GM18508 (cell line): ENCODE results near the gene OFD1.

Experiments
- ATAC-seq: cut with Tn5 transposase; IDR thresholded peaks from one replicate; pipeline ENCODE4 v1.9.1; 2021; ENCODE audit warnings: moderate number of reproducible peaks; ENCODE audit not compliant: insufficient read depth, unreplicated experiment

OFD1 gene

GRCh38 chrX:13790206-13791131 lies 55.9 kb downstream of the OFD1 start:
- no peak for ATAC-seq

GRCh38 chrX:13791145-13791544 lies 56.6 kb downstream of the OFD1 start:
- no peak for ATAC-seq

DNA sequence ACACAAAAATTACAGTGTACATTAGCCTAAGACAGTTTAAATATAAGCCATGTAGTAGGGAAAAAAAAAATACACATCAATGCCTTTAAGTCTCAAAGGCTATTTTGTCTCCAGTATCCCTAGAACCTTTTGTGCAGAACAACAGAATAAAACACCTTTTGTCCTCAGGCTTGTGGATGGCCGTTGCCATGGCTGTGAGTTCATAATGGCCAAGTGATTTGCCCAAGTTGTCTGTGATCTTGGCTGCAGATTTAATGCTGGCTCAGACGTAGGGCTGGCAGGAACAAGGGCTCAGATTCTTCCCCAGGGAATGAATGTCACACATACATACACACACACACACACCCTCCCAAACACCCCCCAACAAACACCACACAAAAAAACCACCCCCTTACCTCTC lies 57.0 kb downstream of the OFD1 start:
- ATAC-seq: no peak

- ATAC-seq: no peak
Observed at GRCh38 chrX:13793897-13794296, 59.3 kb downstream of the OFD1 start.

- no peak for ATAC-seq
Observed at GRCh38 chrX:13794417-13794816, 59.9 kb downstream of the OFD1 start.

- no peak for ATAC-seq
Observed at GRCh38 chrX:13797512-13797911, 63.0 kb downstream of the OFD1 start.

DNA sequence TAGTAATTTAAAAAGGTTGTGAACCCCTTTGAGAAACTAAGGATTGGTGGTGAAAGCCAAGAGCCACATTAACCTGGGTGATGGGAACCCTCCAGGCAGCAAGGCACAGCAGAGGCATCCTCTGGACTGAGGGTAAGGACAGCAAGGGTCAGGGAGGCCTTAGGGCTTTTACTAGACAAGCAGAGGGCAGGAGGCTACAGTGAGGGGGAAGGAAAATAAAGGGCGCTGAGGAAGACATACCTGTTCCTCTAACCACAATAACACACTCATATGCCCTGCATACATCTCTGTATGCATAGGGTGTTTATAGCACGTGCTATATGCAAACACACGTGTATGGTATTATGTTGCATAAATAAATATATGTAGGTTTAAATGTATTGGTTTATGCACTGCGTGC lies 63.6 kb downstream of the OFD1 start:
- ATAC-seq: no peak

- no peak for ATAC-seq
Observed at GRCh38 chrX:13803116-13803515, 68.6 kb downstream of the OFD1 start.

DNA sequence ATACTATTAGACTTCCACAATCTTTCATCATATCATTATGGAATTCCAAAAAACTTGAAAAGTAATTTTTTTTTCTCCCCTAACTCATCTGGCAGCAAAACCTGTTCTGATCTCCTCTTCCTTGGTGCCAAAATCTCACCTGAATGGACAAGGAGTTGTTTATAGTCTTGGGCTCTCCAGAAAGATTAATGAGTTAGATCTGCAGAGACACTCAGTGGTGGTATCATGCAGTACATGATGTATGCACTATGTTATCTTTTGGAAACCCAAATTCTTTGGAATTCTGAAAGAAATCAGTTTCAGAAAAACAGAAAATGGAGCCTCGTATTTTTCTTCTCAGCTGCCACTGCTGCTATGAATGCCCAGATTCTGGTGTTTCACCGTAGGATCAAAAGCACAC lies 70.7 kb downstream of the OFD1 start:
- no peak for ATAC-seq

GRCh38 chrX:13808293-13808692 lies 73.7 kb downstream of the OFD1 start:
- ATAC-seq: no peak

- ATAC-seq: no peak
Observed at GRCh38 chrX:13808865-13809264, 74.3 kb downstream of the OFD1 start.

DNA sequence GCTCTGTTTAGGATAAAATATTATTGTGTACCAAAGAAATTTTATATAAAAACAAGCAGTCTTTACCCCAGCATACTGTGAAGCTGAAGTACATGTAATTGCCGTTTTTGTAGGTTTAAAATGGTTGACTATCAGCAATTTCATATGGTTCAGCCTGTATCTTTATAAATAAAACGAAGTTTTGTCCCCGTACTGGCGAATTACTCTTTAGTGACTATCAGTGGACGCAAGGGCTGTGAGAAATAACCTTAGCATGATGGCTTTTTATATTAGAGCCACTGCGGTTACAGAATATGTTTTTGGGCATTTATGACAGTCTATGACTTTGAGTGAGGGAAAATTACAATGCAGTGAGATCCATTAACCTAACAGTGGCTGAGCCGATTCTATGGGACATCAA lies 81.1 kb downstream of the OFD1 start:
- no peak for ATAC-seq

DNA sequence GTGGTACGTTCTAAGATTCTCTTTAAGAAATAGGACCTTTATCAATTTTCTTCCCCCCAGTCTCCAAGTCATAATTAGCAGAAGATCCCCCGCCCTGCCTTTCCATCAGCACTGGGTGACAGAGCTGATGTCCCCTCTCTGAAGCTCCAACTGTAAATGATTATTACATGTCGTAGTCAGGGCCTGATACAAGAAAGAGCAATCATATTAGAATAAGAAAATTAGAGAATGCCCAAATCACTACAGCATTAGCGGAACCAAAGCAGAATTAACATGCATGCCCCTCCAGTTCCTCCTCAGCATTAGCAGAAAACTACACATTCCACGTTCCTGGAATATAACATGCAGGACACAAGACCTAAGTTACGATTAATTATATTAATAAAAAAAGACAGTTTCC lies 81.6 kb downstream of the OFD1 start:
- no peak for ATAC-seq

DNA sequence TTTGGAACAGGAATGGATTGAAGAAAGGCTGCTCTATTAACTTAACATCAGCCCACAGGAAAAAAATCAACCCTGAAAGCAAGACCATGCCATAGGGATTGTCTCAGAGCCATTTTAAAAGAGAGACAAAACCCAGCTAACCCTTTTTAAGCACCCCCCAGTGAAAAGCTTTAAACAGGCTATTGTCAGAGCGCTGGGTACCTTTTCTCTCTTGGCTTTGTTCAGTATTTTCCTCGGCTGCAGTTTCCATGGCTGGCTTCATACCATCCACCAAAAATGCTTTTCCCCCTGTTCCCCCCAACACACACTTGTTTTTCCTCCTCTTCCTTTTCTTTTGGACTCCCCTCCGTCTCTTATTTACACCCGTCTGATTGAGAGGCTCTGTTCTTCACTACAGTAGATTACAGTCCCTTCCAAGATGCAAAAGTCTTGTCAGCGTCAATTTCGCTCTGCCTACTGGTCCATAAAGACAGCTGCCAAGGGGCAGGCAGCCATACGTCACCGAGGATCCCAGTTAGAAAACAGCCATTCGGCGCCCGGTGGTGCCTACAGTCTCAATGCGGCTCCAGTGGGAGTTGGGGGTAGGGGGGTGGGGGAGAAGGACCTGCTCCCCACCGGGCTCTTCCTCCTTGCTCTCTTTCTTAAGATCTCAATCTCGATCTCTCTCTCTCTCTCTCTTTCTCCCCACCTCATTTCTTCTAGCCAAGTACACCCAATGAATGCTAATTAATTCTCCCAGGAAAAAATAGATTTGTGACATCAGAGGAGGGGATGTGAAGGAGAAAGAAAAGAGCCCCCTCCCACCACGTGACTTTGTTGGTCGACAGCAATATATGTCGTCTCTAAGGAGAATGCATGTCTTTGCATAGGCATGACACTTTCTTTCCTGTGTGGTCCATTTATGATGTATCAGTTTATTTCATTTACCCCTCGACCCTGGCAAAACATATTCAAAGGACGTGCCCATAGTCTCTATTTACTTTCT lies 82.4 kb downstream of the OFD1 start, which contains the start of gene GPM6B:
TSS of gene GPM6B (minus strand) at position 451 of the 985 bp plus-strand sequence. CDS start at position 262, 189 bp downstream.
- ATAC-seq: no peak
